Fibroblast of villous mesenchyme (primary cell): ENCODE results near the gene IQSEC1. TPM values are rescaled to one million over a fixed set of nuclear protein-coding genes. Genes with fewer than 3 reads are reported as not detected.

ENCODE experiments used
- DNase-seq: peaks from one replicate; pipeline ENCODE4 v3.0.0-alpha.2; 2010; ENCODE audit warnings: low read depth
- H3K4me3 ChIP-seq: 2 replicates; pipeline ENCODE4 v1.5.1; 2011; ENCODE audit warnings: low read depth, mild to moderate bottlenecking, low read length
- total RNA-seq: library from RNA; depleted of rRNA; stranded (reverse); fragments of >200 nt; gene quantifications from 2 replicates; pipeline ENCODE4 v1.2.3, GENCODE V29; 2012
- TF ChIP-seq, protein P1 (sequence below): IDR thresholded peaks from 2 replicates; pipeline ENCODE4 v1.5.1; 2012; ENCODE audit warnings: low read depth, mild to moderate bottlenecking, low read length; ENCODE audit not compliant: insufficient read depth

The IQSEC1 gene
- total RNA-seq, 1 donor: 19.9 TPM

DNA sequence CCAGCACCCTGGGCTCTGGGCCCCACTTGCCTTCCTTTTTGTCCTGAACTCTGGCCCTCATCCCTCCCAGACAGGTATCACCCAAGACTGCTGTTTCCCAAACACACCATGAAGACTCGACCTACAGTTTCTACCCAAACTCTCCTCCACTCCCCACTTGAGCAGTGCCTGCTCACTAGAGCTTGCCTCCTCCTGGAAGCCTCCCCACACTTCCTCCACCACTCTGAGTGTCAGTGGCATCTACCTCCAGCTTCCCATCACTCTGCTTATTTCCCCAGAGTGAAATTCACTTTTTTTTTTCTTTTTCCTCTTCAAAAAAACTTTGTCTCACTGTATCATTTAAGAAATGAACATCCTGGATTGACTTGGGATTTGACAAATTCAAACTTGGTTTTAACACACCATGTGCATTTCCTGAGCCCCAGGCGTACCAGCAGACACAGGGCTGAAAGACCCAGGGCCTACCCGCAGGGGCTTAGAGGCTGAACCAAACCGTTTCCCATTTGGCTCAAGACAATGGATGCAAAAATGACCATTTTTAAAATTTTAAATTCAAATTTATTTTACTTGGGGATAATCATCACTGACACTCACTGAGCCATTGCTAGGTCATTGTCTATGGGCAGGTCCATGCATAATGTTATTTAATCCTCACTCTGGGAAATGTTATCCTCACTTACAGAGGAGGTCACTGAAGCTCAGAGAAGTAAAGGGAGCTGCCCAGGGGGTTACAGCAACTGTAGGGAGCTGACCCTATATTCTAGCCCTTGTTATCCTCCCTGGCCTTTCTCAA is 62.3 kb downstream of the IQSEC1 start:
- no peak overlapping the region for H3K4me3 ChIP-seq
- no peak for DNase-seq
- TF ChIP-seq, protein P1, sequence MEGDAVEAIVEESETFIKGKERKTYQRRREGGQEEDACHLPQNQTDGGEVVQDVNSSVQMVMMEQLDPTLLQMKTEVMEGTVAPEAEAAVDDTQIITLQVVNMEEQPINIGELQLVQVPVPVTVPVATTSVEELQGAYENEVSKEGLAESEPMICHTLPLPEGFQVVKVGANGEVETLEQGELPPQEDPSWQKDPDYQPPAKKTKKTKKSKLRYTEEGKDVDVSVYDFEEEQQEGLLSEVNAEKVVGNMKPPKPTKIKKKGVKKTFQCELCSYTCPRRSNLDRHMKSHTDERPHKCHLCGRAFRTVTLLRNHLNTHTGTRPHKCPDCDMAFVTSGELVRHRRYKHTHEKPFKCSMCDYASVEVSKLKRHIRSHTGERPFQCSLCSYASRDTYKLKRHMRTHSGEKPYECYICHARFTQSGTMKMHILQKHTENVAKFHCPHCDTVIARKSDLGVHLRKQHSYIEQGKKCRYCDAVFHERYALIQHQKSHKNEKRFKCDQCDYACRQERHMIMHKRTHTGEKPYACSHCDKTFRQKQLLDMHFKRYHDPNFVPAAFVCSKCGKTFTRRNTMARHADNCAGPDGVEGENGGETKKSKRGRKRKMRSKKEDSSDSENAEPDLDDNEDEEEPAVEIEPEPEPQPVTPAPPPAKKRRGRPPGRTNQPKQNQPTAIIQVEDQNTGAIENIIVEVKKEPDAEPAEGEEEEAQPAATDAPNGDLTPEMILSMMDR: no peak

- H3K4me3 ChIP-seq: no peak overlapping the region
- TF ChIP-seq, protein P1: no peak
- DNase-seq: no peak
These were observed 63.3 kb downstream of the IQSEC1 start for GRCh38 chr3:13009946-13010315.

DNA sequence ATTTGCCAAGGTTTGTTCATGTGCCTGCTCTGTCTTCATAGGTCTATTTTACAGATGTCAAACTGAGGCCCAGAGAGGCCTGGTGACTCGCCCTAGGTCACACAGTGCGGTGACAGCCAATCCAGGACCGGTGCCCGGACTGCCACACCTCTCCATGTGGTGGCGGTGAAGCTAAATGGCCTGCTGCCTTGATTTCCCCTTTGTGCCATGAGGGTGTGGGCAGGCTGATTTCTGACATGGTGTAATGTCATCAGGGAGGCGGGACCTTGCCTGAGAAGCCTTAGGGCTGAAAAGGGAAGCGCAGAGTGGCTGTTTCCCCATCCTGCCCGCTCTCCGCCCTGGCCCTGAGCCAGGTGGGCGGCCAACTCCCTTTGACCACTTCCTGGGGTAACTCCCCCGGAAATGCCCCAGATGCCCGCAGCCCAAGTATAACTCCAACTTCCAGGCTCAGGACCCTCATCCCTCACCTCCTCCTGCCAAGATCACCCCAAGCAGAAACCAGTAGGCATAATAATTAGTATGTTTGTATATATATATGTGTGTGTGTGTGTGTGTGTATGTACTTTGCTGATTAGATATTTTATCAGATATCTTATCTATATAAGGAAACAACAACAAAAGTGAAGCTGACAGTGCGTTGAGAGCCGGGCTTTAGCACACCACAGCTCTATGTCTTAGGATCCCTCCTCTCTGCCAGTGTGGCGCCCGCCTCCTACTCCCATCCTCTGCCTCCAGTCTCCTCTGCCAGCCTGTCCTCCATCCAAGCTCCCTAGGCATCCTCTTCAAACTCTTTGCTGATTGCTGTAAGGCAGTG is 63.9 kb downstream of the IQSEC1 start:
- TF ChIP-seq, protein P1: no peak
- no peak overlapping the region for H3K4me3 ChIP-seq
- no peak for DNase-seq

- TF ChIP-seq, protein P1: no peak
- H3K4me3 ChIP-seq: no peak overlapping the region
- DNase-seq: no peak
These were observed 64.9 kb downstream of the IQSEC1 start for GRCh38 chr3:13008155-13008995.

GRCh38 chr3:13007251-13007941 is 65.8 kb downstream of the IQSEC1 start:
- TF ChIP-seq, protein P1: no peak
- no peak for DNase-seq
- no peak overlapping the region for H3K4me3 ChIP-seq
